GM19455 (cell line): ENCODE results near the gene HGD.
"Not testable (repeated sequence)": the region's sequence is repeated elsewhere in the genome, so short reads cannot be mapped to it uniquely, and the experiment has no call there.

Experiments
- ATAC-seq: cut with Tn5 transposase; IDR thresholded peaks from one replicate; pipeline ENCODE4 v1.9.1; 2021; ENCODE audit not compliant: unreplicated experiment

HGD gene, protein sequence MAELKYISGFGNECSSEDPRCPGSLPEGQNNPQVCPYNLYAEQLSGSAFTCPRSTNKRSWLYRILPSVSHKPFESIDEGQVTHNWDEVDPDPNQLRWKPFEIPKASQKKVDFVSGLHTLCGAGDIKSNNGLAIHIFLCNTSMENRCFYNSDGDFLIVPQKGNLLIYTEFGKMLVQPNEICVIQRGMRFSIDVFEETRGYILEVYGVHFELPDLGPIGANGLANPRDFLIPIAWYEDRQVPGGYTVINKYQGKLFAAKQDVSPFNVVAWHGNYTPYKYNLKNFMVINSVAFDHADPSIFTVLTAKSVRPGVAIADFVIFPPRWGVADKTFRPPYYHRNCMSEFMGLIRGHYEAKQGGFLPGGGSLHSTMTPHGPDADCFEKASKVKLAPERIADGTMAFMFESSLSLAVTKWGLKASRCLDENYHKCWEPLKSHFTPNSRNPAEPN

GRCh38 chr3:120682095-120682681 is at the start of gene HGD:
TSS of gene HGD (minus strand) at chr3:120682239. CDS start at chr3:120682111, 128 bp downstream.
- ATAC-seq, result no peak

DNA sequence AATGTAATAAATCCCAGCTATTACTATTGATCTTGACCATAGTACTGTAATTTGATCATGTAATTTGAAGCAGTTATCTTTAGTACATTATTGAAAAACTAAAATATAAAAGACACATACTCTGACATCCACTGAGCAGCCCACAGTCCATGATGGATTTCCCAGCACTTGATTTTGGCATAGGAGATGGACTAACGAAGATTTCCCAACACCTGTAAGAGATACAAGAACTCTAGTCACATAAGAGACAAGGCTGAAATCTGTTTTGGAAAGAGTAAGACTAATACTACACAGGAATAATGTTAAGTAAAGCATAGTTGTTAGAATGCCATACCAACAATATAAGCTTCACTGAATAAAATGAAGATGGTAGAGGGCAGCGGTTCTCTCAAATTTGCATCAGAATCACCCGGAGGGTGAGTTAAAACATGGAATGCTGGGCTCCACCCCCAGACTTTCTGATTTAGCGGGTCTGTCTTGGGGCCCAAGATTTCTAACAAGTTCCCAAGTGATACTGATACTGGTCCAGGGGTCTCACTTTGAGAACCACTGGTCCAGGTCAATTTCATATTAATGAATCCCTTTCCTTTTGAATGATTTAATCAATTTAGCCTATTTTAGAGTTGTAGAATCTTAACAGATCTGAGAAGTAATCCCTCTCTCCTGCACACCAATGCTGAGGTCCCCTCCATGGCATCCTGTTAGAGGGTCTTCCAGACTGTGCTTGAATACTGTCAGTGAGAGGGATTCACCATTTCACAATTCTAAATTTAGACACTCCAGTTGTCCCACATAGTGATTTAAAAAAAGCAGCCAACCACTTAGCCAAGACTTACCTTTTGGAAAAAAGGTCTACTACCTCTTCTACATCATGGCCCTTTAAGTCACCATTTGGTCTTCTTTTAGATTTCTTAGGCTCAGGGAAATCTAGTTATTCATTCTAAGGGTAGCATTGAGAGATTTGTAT is 48.8 kb upstream of the HGD start:
- no peak for ATAC-seq

DNA sequence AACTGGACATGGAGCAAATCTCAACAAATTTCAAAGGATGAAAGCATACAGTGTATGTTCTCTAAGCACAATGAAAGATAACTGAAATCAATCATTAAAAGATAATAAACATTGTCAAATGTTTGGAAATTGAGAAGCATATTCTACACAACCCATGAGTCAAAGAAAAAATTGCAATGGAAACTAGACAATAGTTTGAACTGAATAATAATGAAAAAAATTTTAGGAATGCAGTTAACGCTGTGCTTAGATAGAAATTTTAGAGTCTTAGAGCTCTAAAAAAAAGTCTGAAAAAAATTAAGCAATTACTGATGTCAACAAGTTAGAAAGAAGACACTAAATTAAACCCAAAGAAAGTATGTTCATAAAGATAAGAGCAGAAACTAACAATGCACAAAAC is 44.8 kb upstream of the HGD start:
- ATAC-seq, result no peak

DNA sequence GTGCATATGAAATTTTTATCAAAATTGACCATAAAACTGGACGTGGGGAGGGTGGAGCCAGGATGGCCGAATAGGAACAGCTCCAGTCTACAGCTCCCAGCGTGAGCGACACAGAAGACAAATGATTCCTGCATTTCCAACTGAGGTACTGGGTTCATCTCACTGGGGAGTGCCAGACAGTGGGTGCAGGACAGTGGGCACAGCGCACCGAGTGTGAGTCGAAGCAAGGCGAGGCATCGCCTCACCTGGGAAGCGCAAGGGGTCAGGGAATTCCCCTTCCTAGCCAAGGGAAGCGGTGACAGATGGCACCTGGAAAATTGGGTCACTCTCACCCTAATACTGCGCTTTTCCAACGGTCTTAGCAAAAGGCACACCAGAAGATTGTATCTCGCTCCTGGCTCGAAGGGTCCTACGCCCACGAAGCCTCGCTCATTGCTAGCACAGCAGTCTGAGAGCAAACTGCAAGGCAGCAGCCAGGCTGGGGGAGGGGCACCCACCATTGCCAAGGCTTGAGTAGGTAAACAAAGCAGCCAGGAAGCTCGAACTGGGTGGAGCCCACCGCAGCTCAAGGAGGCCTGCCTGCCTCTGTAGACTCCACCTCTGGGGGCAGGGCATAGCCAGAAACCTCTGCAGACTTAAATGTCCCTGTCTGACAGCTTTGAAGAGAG is 37.3 kb upstream of the HGD start:
- ATAC-seq, result not testable (repeated sequence)

DNA sequence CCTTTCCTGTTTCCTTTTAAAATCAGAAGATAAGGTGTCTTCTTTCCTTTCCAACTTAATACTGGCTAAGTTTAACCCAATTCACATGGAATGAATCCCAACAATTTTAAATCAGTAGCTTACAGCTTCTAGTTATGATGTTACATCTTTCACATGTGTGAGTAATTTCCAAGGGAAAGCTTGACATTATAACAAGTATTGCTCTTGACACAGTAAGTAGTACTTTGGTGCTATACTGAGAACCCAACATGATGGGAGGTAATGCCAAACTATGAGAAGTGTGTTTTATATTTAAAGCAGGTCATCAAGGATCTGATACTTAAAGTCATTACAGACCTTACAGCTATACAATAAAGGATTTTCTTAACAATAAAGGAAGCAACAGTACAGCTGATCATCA is 31.2 kb upstream of the HGD start:
- ATAC-seq, result no peak

DNA sequence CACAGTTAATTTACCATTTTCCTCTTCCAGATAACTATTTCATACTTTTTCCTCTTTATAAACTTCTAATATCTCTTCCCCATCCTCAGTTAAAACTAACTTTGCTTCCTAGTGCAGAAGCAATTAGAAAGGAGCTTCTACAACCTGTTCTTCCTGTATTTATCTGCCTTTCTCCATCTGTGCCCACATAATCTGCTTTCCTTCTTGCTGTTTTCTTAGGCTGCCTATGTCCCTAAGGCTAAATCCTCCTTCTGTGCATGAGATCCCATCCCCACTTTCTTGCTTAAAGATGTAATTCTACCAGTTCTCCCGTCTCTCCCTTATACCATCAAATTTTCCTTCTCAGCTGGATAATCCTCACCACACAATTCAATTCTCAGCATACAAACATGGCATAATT is 28.3 kb upstream of the HGD start:
- no peak for ATAC-seq

DNA sequence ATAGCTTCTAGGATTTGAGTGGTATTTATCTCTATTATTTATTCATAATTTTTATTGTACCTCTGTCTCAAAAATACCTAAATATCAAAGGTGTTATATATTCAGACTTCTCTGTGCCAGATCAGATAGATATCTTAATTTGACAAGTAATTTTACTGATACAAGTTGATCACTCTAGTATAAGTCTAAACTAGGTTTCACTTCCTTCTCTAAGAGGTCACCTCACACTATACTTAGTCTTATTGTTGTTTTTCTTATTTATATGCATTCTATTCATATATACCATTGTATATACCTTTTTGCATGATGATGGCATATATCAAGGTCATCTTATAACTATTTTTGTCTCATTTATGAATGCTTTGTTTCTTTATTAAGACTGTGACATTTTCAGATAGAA is 26.4 kb upstream of the HGD start:
- no peak for ATAC-seq

GRCh38 chr3:120706950-120707349 is 24.9 kb upstream of the HGD start:
- no peak for ATAC-seq

- no peak for ATAC-seq
Measured at GRCh38 chr3:120705884-120706582, 24.0 kb upstream of the HGD start.

- no peak for ATAC-seq
Measured at GRCh38 chr3:120699333-120699732, 17.3 kb upstream of the HGD start.

DNA sequence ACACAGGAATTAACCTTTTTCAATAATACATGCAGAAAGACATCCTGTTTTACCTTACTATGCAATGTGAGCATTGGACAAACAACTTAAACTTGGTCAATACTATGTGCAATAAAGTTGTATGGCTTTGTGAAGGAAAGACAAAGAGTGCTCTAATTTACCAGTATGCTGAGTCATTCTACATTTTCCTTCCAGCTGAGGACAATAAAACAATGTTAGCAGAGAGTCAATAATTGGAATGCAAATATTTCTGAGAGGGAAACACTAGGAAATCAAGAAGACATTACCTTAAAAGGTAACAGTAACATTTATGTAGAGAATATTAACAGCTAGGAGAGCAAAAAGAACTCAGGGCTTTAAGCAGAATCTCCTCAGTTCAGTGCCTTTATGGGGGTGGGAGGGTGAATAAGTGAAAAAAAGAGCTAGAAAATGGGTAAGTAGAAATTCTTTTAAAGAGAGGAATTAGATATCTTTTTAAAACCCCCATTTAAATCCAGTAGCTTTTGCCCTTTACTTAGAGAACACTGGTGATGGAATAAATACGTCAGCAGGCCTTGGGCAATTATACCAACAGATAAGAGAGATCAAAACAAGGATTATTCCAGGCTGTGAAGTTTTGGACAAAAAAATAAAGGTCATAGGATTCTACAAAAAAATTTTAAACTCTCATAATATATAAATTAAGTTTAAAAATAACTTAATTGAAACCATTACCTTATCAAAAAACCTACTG is 11.6 kb upstream of the HGD start:
- no peak for ATAC-seq

GRCh38 chr3:120689395-120689794 is 7.4 kb upstream of the HGD start:
- no peak for ATAC-seq

DNA sequence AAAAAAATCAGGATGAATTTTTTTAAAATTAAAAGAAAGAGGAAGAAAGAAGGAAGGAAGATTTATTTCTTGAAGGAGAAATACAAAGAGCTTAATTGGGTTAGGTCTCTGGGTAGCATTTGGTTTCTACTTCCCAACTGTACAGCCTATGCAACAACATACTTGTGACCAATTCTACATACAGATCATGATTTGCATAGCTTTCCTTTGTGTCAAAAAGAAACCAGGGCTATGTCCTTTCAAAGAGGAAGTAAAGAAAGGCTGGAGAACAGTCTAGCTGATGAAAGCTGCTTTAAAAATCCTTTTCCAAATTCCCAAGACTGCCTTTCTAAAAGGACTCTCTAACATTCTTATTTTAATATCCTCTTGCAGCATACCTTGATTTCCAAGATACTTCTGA is 6.1 kb upstream of the HGD start:
- peak; percentile 95 for ATAC-seq

- no peak for ATAC-seq
Measured at GRCh38 chr3:120685411-120685810, 3.4 kb upstream of the HGD start.

DNA sequence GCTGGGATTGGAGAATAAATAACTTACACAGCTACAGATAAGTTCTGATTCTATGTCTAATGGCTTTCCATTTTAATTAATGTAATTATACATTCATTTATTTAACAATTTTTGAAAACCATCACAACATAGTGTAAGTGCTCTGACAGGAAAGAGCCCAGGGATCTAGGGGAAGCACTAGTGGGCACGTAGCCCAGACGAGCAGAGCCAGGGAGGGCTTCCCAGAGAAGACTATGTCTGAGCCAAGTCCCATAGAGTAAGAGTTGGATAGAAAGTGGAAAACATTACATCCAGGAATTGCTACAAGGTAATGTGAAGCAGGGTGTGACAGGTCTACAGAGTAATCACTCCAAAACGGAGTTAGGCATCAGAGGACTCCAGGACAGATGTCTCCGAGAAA is 2.9 kb upstream of the HGD start:
- ATAC-seq, result no peak

DNA sequence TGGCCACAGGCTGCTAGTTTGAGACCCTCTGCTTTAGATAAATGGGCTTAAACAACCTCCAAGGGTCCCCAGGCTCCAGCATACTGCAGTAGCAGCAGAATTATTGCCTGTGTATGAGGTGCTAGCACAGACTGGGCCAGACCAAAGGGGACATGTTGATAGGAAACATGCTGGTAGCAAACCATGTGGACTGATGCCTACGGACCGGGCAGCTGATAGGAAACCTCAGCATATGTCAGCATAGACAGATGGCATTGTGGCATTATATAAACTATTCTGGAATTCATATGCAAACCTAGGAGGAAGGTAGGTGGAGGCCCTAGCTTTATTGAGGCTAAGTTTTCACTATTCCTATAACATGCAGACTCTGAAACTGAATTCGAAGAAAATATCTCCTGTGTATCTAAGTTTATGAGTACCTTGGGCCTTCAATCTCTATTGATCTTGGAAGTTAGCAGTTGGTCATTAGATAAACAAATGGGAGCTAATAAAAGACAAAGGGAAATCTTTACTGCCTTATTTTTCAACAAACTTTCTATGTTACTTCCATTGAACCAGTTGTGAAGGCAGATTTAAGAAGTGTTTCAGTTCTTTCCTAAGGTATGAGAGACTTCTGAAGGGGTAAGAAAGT is 1.7 kb upstream of the HGD start:
- ATAC-seq, result no peak

GRCh38 chr3:120683213-120683612 is 1.2 kb upstream of the HGD start:
- ATAC-seq, result no peak

GRCh38 chr3:120681506-120682038 is 467 bp downstream of the HGD start:
- no peak for ATAC-seq

DNA sequence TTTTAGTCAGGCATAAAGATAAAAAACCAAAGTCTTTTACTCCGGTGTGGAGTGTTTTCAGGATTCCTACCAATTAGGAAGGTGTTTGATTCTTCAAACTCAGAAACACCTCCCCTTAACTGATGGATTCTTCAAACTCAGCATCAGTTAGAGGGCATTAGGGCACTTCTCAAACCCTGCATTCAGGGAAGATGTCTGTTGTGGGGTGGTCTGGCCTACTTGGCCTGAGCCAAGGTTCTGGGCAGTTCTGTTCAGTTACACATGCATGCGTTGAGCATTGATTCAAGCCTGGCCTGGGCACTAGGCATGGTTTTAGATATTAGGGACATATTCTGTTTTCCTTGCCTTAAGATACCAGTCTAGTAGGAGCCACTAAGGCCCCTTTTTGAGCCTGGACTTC is 1.0 kb downstream of the HGD start:
- no peak for ATAC-seq
